Measurements from ENCODE around the gene F8. TPM values are rescaled to one million over a fixed set of nuclear protein-coding genes. Genes with fewer than 3 reads are reported as not detected.

F8 gene
- total and polyA plus RNA-seq, 12 donors = 13.4 to 78.1 (median 38.6) TPM

GRCh38 chrX:154981116-154981411, 41.5 kb downstream of the F8 start:
- H3K27me3 ChIP-seq = no peaks in the 10 kb centered on the region
- no peaks in the 10 kb centered on the region for H3K4me1 ChIP-seq (replicated peaks in 1 of 2)
- H3K9me3 ChIP-seq (replicated peaks in 1 of 3) = no peaks in the 10 kb centered on the region
- no peak overlapping the region for H3K27ac ChIP-seq
- H3K36me3 ChIP-seq (replicated peaks in 1 of 2) = no peaks in the 10 kb centered on the region
- intact Hi-C loops (cut with DNase I) = loop anchor here (5.0 to 10.0 kb wide), 2 partner anchors 74 to 76 kb away; no protein-coding TSS in a partner anchor
- no peak for DNase-seq
- peak overlapping the region in 1 of 4 donors; percentile 49 for H3K4me3 ChIP-seq
- TF ChIP-seq POLR2A (IDR thresholded peaks at IDR 0.05) (no peak), CTCF (IDR thresholded peaks at IDR 0.05) (peak in 1 of 6 experiments; percentile 13)
- WGBS, 4 donors = 15 to 37% (median 25%) methylated on average over 3 to 6 of the region's 6 CpGs

DNA sequence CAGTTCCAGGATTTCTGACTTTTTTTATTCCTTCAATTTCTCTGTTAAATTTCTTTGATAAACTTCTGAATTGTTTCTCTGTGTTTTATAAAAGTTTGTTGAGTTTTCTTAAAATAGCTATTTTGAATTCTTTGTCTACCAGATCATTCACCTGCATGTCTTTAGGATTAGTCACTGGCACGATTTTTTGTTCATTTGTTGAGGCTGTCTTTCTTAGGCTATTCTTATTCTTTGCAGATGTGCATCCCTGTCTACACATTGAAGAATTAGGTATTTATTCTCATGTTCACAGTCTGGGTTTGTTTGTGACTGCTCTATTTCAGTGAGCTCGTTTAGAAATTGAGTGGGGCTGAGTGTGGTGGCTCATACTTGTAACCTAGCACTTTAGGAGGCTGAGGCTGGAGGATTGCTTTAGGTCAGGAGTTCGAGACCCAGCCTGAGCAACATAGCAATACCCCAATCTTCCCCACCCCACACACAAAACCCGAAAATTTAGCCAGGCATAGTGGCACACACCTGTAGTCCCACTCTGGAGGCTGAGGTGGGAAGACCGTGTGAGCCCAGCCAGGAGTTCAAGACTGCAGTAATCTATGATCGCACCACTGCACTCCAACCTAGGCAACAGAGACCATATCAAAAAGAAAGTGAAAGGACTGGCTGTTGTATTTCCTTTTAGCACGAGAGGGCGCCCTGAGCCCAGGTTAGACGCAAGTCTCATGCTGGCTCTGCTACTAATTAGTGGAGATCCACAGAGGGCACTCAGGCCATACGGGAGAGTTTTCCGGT, 42.0 kb downstream of the F8 start:
- Histone ChIP-seq H3K9me3 (replicated peaks in 1 of 3) (no peaks in the 10 kb centered on the region), H3K36me3 (replicated peaks in 1 of 2) (no peaks in the 10 kb centered on the region), H3K4me3 (peak overlapping the region in 2 of 4 donors; percentile 17 to 49), H3K4me1 (replicated peaks in 1 of 2) (no peaks in the 10 kb centered on the region), H3K27me3 (no peaks in the 10 kb centered on the region), H3K27ac (no peak overlapping the region)
- intact Hi-C loops (cut with DNase I) = loop anchor here (5.0 to 10.0 kb wide), 2 partner anchors 74 to 77 kb away; no protein-coding TSS in a partner anchor
- no peak for TF ChIP-seq POLR2A (IDR thresholded peaks at IDR 0.05)
- peak; percentile 27 to 81 (median 70) for TF ChIP-seq CTCF (IDR thresholded peaks at IDR 0.05)
- peak; percentile 65 to 92 (median 78) for DNase-seq
- 10 to 17% (median 12%) methylated on average over 2 to 11 of the region's 11 CpGs for WGBS, 4 donors

GRCh38 chrX:154979629-154980028, 42.9 kb downstream of the F8 start:
- 68 to 80% (median 73%) methylated on average over 1 to 4 of the region's 4 CpGs for WGBS, 4 donors
- Histone ChIP-seq H3K9me3 (replicated peaks in 1 of 3) (no peaks in the 10 kb centered on the region), H3K27me3 (no peaks in the 10 kb centered on the region), H3K27ac (no peak overlapping the region), H3K36me3 (replicated peaks in 1 of 2) (no peaks in the 10 kb centered on the region), H3K4me3 (no peak overlapping the region), H3K4me1 (replicated peaks in 1 of 2) (no peaks in the 10 kb centered on the region)
- intact Hi-C loops (cut with DNase I) = loop anchor here (5.0 to 10.0 kb wide), 2 partner anchors 75 to 78 kb away; no protein-coding TSS in a partner anchor
- no peak for TF ChIP-seq CTCF (IDR thresholded peaks at IDR 0.05)
- TF ChIP-seq POLR2A (IDR thresholded peaks at IDR 0.05) = no peak
- DNase-seq = no peak

GRCh38 chrX:154968353-154968752, 54.2 kb downstream of the F8 start:
- Histone ChIP-seq H3K27me3 (no peaks in the 10 kb centered on the region), H3K27ac (no peak overlapping the region), H3K4me1 (replicated peaks in 1 of 2) (no peaks in the 10 kb centered on the region), H3K36me3 (replicated peaks in 1 of 2) (no peaks in the 10 kb centered on the region), H3K9me3 (replicated peaks in 1 of 3) (no peaks in the 10 kb centered on the region), H3K4me3 (no peak overlapping the region)
- WGBS, 4 donors = 46 to 76% (median 64%) methylated on average over 2 of the region's 2 CpGs
- TF ChIP-seq CTCF (IDR thresholded peaks at IDR 0.05) = no peak
- no peak for TF ChIP-seq POLR2A (IDR thresholded peaks at IDR 0.05)
- no peak for DNase-seq
- intact Hi-C loops (cut with DNase I) = no loop called here
